Activated T-cell treated with anti-CD3 and anti-CD28 coated beads, Interleukin-2, amount 50 U/mL, for 48 hours (primary cell): ENCODE data around the gene ADD1.

ENCODE experiments used
- DNase-seq, 2 experiments: peaks; one replicate each; pipeline ENCODE4 v3.0.0-alpha.2; 2020

Gene ADD1

GRCh38 chr4:2822461-2823300, 21.0 kb upstream of the ADD1 start:
- DNase-seq, result no peak

GRCh38 chr4:2823301-2823670, 20.4 kb upstream of the ADD1 start:
- DNase-seq, result no peak

GRCh38 chr4:2823671-2824328, 19.8 kb upstream of the ADD1 start:
- DNase-seq, result no peak

- DNase-seq, result no peak
These were observed 19.3 kb upstream of the ADD1 start for GRCh38 chr4:2824329-2824835.

- DNase-seq, result no peak
These were observed 18.7 kb upstream of the ADD1 start for GRCh38 chr4:2824836-2825381.

- no peak for DNase-seq
These were observed 17.9 kb upstream of the ADD1 start for GRCh38 chr4:2825740-2826139.

- no peak for DNase-seq
These were observed 16.4 kb upstream of the ADD1 start for GRCh38 chr4:2827071-2827873.

GRCh38 chr4:2827874-2828751, 15.5 kb upstream of the ADD1 start:
- DNase-seq, result no peak

- no peak for DNase-seq
These were observed 14.9 kb upstream of the ADD1 start for GRCh38 chr4:2828758-2829181.

- no peak for DNase-seq
These were observed 14.2 kb upstream of the ADD1 start for GRCh38 chr4:2829321-2829932.

- DNase-seq, result no peak
These were observed 13.7 kb upstream of the ADD1 start for GRCh38 chr4:2829933-2830451.

- DNase-seq, result no peak
These were observed 12.7 kb upstream of the ADD1 start for GRCh38 chr4:2830632-2831610.

GRCh38 chr4:2831611-2832308, 11.9 kb upstream of the ADD1 start:
- DNase-seq, result no peak

- DNase-seq, result peak in 1 of 2 experiments; percentile 15
These were observed 11.2 kb upstream of the ADD1 start for GRCh38 chr4:2832309-2832980.

GRCh38 chr4:2832981-2833670, 10.5 kb upstream of the ADD1 start:
- peak; percentile 13 to 14 for DNase-seq

GRCh38 chr4:2833671-2834000, 10.0 kb upstream of the ADD1 start:
- peak in 1 of 2 experiments; percentile 19 for DNase-seq

- peak; percentile 18 to 22 for DNase-seq
These were observed 9.4 kb upstream of the ADD1 start for GRCh38 chr4:2834001-2834921.
